NB4 (cell line): ENCODE data around the gene GLIPR1L1.

Source experiments
- MAX ChIP-seq: IDR thresholded peaks from 2 replicates; pipeline ENCODE4 v1.6.1; 2011; ENCODE audit warnings: low read depth, low read length
- MYC ChIP-seq: IDR thresholded peaks from 2 replicates; pipeline ENCODE4 v1.6.1; 2011; ENCODE audit warnings: low read depth, low read length
- POLR2A ChIP-seq: IDR thresholded peaks from 2 replicates; pipeline ENCODE4 v1.6.1; 2011; ENCODE audit warnings: mild to moderate bottlenecking; ENCODE audit not compliant: insufficient read length; ENCODE audit errors: extremely low read depth
- TF ChIP-seq, protein P1 (sequence below): IDR thresholded peaks from one replicate; pipeline ENCODE4 v1.5.1; 2012; ENCODE audit warnings: low read depth, low read length

- TF ChIP-seq, protein P1, sequence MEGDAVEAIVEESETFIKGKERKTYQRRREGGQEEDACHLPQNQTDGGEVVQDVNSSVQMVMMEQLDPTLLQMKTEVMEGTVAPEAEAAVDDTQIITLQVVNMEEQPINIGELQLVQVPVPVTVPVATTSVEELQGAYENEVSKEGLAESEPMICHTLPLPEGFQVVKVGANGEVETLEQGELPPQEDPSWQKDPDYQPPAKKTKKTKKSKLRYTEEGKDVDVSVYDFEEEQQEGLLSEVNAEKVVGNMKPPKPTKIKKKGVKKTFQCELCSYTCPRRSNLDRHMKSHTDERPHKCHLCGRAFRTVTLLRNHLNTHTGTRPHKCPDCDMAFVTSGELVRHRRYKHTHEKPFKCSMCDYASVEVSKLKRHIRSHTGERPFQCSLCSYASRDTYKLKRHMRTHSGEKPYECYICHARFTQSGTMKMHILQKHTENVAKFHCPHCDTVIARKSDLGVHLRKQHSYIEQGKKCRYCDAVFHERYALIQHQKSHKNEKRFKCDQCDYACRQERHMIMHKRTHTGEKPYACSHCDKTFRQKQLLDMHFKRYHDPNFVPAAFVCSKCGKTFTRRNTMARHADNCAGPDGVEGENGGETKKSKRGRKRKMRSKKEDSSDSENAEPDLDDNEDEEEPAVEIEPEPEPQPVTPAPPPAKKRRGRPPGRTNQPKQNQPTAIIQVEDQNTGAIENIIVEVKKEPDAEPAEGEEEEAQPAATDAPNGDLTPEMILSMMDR: no peak
- TF ChIP-seq POLR2A (no peak), MAX (no peak), MYC (no peak)
Measured at GRCh38 chr12:75345531-75345930, 11.1 kb downstream of the GLIPR1L1 start.
